Measurements from ENCODE around the gene BRS3. TPM values are rescaled to one million over a fixed set of nuclear protein-coding genes. Genes with fewer than 3 reads are reported as not detected.

BRS3 gene
- total and polyA plus RNA-seq, 7 donors: 0.08 to 0.09 TPM; not detected in 5

DNA sequence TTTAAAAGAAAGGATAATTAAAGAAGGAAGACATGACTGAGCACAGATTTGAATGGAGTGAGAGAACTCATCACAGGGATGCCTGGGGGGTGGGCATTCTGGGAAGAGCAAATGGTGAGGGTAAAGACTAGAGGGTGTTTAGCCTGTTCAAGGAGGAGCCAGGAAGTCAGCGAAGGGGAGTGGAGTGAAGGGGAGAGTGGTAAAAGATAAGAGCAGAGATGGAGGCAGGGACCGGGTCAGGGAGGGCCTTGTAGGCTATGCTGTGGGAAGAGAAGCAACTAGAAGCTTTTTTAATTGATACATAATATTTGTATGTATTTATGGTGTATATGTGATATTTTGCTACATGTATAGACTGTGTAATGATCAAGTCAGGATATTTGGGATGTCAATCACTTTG, 42.0 kb downstream of the BRS3 start:
- peaks cover 0 to 6% (median 0%) of the 10 kb centered on the region in 3 donors for H3K27me3 ChIP-seq (ENCODE audit: insufficient read depth in 3 of 3, low read length in 2 of 3)
- 55 to 91% (median 66%) methylated on average over 2 of the region's 2 CpGs for WGBS, 3 donors
- H3K4me1 ChIP-seq: peaks cover 14% of the 10 kb centered on the region
- H3K27ac ChIP-seq: no peak overlapping the region
- H3K36me3 ChIP-seq (ENCODE audit: insufficient read depth in 1 of 2, low read depth in 1 of 2): no peaks in the 10 kb centered on the region
- H3K9me3 ChIP-seq: no peaks in the 10 kb centered on the region
- TF ChIP-seq, protein P1, sequence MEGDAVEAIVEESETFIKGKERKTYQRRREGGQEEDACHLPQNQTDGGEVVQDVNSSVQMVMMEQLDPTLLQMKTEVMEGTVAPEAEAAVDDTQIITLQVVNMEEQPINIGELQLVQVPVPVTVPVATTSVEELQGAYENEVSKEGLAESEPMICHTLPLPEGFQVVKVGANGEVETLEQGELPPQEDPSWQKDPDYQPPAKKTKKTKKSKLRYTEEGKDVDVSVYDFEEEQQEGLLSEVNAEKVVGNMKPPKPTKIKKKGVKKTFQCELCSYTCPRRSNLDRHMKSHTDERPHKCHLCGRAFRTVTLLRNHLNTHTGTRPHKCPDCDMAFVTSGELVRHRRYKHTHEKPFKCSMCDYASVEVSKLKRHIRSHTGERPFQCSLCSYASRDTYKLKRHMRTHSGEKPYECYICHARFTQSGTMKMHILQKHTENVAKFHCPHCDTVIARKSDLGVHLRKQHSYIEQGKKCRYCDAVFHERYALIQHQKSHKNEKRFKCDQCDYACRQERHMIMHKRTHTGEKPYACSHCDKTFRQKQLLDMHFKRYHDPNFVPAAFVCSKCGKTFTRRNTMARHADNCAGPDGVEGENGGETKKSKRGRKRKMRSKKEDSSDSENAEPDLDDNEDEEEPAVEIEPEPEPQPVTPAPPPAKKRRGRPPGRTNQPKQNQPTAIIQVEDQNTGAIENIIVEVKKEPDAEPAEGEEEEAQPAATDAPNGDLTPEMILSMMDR (IDR thresholded peaks at IDR 0.05): no peak
- no peak for ATAC-seq
- no peak overlapping the region for H3K4me3 ChIP-seq
- intact Hi-C loops (cut with DNase I): no loop called here
- DNase-seq: no peak

DNA sequence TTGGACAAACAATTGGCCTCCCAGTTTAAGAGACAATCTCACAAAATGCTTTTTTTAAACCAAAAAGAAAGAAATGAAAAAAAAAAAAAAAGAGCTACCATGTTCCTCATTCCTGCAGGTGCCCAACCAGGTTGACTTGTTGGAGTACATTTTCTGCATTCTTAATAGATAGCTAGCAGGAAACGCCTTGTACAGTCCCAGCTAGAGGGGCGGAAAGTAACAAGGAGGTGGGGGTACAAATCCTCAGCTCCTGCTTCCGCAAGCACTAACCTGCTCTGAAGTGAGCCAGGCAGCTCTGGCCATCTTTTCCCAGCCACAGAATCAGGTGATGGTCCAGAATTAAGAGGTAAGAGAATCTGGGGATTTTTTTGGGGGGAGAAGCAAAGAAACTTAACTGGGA, 44.2 kb downstream of the BRS3 start, which contains the start of gene VGLL1:
Gene VGLL1, plus strand, starts transcription at position 265 of the 400 bp plus-strand sequence. CDS start 3,806 bp downstream, outside the sequence.
- H3K27ac ChIP-seq: no peak within 1 kb of the TSS
- TF ChIP-seq, protein P1 (IDR thresholded peaks at IDR 0.05): no peak
- no peaks in the 10 kb centered on the region for H3K9me3 ChIP-seq
- ATAC-seq (no peak), DNase-seq (no peak)
- intact Hi-C loops (cut with DNase I): no loop called here
- peaks cover 0 to 6% (median 0%) of the 10 kb centered on the region in 3 donors for H3K27me3 ChIP-seq (ENCODE audit: insufficient read depth in 3 of 3, low read length in 2 of 3)
- H3K4me1 ChIP-seq: no peaks in the 10 kb centered on the region
- WGBS, 3 donors: 80 to 96% (median 90%) methylated on average over 3 of the region's 3 CpGs
- H3K36me3 ChIP-seq (ENCODE audit: insufficient read depth in 1 of 2, low read depth in 1 of 2): no peaks in the 10 kb centered on the region
- no peak within 1 kb of the TSS for H3K4me3 ChIP-seq

DNA sequence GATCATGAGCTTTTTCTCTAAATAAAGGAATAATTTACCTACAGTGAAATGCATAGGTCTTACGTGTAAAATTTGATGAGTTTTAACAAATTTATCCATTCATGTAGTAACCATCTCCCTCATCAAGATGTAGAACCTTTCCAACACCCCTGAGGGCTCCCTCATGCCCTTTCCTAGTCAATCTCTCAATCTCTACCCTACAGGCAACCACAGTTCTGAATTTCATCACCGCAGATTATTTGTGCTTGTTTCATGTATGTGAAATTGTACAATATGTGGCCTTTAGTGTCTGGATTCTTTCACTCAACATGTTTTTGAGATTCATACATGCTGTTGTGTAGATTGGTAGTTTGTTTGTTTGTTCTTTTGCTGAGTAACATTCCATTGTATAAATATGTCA, 46.4 kb downstream of the BRS3 start:
- Histone ChIP-seq H3K9me3 (no peaks in the 10 kb centered on the region), H3K27me3 (ENCODE audit: insufficient read depth in 3 of 3, low read length in 2 of 3) (no peaks in the 10 kb centered on the region), H3K4me3 (no peak overlapping the region), H3K27ac (no peak overlapping the region), H3K4me1 (no peaks in the 10 kb centered on the region), H3K36me3 (ENCODE audit: insufficient read depth in 1 of 2, low read depth in 1 of 2) (no peaks in the 10 kb centered on the region)
- DNase-seq: no peak
- 67 to 92% (median 90%) methylated on average over 2 of the region's 2 CpGs for WGBS, 3 donors
- intact Hi-C loops (cut with DNase I): no loop called here
- ATAC-seq: no peak
- TF ChIP-seq, protein P1 (IDR thresholded peaks at IDR 0.05): no peak

DNA sequence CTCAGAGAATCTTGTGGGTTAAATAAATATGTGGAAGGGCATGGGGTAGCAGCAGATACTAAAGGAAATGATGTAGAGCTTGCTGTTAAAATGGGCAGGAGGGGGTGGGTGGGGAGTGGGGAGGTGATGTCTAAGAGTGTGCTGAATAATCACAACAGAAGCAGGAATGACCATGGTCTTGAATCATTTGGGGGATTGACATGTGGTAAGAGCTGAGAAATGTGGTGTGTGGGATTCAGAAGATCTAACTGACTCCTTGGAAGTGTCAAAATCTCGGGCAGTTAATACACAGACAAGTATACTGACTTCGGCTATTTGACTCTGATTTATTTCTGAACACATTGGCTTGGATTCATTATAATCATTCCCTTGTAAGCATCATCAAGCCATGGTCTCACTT, 51.1 kb downstream of the BRS3 start:
- no peak for DNase-seq
- H3K9me3 ChIP-seq: no peaks in the 10 kb centered on the region
- no peak overlapping the region for H3K27ac ChIP-seq
- H3K36me3 ChIP-seq (ENCODE audit: insufficient read depth in 1 of 2, low read depth in 1 of 2): no peaks in the 10 kb centered on the region
- H3K4me3 ChIP-seq: no peak overlapping the region
- ATAC-seq: no peak
- TF ChIP-seq, protein P1 (IDR thresholded peaks at IDR 0.05): no peak
- H3K27me3 ChIP-seq (ENCODE audit: insufficient read depth in 3 of 3, low read length in 2 of 3): peaks cover 0 to 5% (median 0%) of the 10 kb centered on the region in 3 donors
- no peaks in the 10 kb centered on the region for H3K4me1 ChIP-seq
- WGBS, 3 donors: 61 to 74% (median 69%) methylated on average over 2 of the region's 2 CpGs
- intact Hi-C loops (cut with DNase I): no loop called here

DNA sequence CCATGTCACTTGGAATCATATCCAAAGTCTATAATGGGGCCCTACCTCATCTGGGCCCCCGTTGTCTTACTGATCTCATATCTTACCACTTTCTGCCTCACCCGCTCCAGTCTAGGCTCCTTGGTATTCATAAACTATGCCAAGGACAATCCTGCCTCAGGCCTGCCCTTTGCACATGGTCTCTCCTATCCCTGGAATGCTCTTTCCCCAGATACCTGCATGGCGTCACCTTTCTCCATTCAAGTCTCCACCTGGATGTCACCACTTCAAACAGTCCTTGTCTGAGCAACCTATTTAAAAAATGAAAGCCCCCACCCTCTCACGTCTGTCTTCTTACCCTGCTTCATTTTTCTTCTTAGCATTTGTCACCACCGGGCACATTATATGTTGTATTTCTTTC, 52.5 kb downstream of the BRS3 start:
- no peaks in the 10 kb centered on the region for H3K36me3 ChIP-seq (ENCODE audit: insufficient read depth in 1 of 2, low read depth in 1 of 2)
- DNase-seq: no peak
- intact Hi-C loops (cut with DNase I): no loop called here
- no peaks in the 10 kb centered on the region for H3K4me1 ChIP-seq
- TF ChIP-seq, protein P1 (IDR thresholded peaks at IDR 0.05): no peak
- H3K4me3 ChIP-seq: no peak overlapping the region
- ATAC-seq: no peak
- H3K9me3 ChIP-seq: no peaks in the 10 kb centered on the region
- no peak overlapping the region for H3K27ac ChIP-seq
- 64 to 97% (median 88%) methylated on average over 5 of the region's 5 CpGs for WGBS, 3 donors
- peaks cover 0 to 11% (median 0%) of the 10 kb centered on the region in 3 donors for H3K27me3 ChIP-seq (ENCODE audit: insufficient read depth in 3 of 3, low read length in 2 of 3)
